ENCODE measurements around the gene GRAMD2A. TPM values are rescaled to one million over a fixed set of nuclear protein-coding genes. Genes with fewer than 3 reads are reported as not detected.

GRAMD2A gene
- under 1 TPM in 1 of 4 donors, not detected in 3; 0.65 TPM for total RNA-seq

DNA sequence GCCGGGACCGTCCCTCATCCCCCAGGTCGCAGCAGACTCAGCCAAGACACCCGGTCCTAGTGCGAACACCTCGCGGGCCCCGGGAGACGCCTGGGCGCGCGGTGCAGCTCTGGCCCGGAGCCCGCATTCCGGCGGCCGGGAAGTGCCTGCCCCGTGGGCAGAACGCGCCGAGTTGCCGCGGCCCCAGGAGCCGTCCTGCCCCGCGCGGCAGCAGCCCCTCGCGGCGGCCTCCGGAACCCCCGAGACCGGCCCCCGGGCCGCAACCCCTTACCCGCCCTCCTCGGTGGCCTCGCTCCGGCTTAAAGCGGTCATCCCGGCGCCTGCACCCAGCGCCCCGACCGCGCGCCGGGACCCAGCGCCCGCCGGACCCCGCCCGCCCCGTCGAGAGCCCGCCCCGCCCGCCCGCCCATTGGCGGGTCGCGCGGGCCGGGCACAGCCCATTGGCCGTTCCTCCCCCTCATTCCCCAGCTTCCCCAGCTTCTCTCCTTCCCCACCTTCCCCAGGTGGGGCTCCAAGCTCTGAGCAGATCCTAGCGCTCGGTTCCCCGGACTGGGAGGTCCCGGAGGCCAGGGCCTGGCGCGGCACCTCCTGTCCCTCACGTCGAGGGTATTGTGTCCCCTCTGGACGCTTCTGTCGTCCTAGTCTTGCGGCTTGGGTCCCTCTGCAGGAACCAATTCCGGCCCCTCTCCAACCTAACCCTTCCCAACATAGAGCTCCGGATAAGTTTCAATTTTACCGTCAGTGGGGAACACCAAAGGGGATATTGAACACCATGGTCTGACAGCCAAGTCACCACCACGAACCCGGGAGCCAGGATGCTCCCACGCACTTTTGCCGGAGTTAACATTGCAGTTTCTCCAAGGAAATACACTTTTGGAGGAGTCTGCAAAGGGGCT, at the start of gene GRAMD2A:
Gene GRAMD2A (minus strand): TSS at position 328 of the 896 bp plus-strand sequence.
- TF ChIP-seq, protein P1, sequence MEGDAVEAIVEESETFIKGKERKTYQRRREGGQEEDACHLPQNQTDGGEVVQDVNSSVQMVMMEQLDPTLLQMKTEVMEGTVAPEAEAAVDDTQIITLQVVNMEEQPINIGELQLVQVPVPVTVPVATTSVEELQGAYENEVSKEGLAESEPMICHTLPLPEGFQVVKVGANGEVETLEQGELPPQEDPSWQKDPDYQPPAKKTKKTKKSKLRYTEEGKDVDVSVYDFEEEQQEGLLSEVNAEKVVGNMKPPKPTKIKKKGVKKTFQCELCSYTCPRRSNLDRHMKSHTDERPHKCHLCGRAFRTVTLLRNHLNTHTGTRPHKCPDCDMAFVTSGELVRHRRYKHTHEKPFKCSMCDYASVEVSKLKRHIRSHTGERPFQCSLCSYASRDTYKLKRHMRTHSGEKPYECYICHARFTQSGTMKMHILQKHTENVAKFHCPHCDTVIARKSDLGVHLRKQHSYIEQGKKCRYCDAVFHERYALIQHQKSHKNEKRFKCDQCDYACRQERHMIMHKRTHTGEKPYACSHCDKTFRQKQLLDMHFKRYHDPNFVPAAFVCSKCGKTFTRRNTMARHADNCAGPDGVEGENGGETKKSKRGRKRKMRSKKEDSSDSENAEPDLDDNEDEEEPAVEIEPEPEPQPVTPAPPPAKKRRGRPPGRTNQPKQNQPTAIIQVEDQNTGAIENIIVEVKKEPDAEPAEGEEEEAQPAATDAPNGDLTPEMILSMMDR (IDR thresholded peaks at IDR 0.05; ENCODE audit: low read depth): no peak

DNA sequence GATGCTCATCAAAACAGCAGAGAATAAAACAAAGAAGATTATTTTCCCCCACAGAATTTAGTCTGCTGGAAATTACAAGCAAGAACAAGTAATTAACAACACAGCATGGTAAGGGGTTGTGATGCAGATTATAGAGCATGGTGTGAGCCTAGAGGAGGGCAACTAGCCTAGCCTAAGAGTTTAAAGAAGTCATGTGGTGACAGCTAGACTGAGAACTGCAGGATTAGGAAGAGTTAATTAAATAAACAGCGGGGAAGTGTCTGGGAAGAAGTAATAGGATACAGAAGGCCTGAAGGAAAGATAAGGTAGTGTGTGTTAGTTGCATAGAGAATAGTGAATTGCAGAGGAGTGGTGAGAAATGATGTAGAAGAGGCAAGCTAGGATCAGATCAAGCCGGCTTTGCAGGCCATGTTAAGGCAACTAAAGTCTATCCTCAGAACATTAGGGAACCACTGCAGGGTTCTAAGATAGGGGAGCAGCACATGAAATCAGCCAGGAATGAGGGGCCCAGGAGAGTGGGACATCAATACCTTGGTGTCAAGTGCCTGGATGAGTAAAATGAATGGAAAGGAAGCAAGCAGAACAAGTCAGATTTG, 45.3 kb upstream of the GRAMD2A start:
- TF ChIP-seq, protein P1 (IDR thresholded peaks at IDR 0.05; ENCODE audit: low read depth): no peak

DNA sequence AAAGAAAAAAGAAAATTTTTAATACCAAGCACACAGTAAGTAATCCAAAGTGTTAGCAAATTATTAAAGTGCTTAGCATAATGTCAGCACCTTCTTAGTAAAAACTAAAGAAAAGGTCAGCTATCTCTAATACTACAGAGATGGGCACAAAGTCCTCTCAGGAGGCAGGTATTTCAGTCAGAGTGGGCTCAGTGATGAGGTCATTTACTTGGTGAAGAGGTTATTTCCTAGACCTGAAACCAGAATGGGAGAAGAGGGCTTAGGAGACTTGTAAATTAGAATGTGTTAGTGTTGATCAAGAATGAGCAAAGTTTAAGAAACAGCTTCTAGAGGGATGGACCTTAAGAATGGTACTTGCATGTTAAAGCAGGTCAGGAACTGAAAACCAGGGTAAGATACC, 42.1 kb upstream of the GRAMD2A start:
- TF ChIP-seq, protein P1 (IDR thresholded peaks at IDR 0.05; ENCODE audit: low read depth): no peak

DNA sequence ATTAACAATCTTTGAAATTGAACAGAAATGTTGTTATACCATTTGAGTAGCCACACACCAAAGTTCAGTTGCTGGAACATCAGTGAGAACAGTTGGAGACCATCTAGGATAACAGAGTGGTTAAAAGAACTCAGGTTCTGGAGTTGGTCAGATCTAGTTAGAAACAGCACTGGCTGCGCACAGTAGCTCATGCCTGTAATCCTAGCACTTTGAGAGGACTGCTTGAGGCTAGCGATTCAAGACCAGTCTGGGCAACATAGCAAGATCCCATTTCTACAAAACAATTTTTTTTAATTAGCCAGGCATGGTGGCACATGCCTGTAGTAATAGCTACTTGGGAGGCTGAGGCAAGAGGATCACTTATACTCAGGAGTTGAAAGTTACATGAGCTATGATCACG, 41.0 kb upstream of the GRAMD2A start:
- TF ChIP-seq, protein P1 (IDR thresholded peaks at IDR 0.05; ENCODE audit: low read depth): no peak

DNA sequence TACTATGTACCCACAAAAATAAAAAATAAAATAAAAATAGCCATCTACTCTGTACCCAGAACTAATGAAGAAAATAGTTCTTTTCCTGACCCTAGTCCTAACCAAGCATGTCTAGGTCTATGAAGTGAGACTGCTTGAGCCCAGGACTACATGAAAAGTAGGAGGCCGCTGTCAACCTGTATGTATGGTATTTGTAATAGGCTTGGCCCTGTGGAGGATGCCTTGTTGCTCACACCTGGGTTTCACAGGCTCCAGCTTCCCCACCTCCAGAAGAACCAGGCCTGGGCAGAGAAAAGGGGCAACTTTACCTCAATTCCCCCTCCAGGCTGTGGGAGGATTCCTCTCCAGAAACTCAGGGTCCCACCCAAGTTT, 40.3 kb upstream of the GRAMD2A start:
- TF ChIP-seq, protein P1 (IDR thresholded peaks at IDR 0.05; ENCODE audit: low read depth): no peak

DNA sequence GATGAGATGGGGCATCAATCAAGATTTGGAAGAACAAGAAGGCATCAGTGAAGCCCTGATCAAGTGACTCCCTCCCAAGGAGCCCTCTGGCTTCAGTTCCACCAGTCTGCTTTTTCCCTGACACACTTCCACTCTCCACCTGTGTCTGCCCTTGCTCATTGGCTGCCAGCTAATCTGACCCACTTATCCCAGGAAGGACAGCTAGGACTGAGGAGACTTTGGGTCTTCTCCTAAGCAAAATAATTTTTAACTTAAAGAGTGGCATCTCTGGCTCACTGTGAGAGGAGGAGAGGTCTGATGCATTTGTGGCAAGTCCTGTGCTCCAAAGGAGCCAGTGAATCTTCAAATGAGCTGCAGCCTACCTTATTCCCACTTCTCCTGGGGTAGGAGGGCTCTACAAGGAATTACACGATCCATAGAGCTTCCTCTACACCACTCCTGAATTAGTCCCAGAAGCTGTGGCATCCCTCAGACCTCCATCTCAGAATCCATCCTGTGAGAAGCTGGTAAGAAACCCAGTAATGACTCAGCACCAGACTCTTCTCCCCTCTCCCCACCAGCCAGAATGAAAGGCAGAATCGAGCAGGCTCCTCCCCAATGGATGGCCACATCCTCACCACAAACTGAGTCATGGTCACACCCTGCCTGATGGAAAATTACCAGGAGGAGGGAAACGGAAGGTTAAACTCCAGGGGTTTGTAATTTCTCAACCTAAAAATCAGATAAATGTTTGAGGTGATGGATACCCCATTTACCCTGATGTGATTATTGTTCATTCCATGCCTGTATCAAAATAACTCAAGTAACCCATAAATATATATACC, 39.7 kb upstream of the GRAMD2A start:
- TF ChIP-seq, protein P1 (IDR thresholded peaks at IDR 0.05; ENCODE audit: low read depth): no peak
